Loucy (cell line): ENCODE results near the gene RBFOX2.

Experiments used
- CTCF ChIP-seq: fragments of 200-600 bp; sonication (generic); conservative IDR thresholded peaks from 2 replicates; pipeline ENCODE4 v1.5.1; 2014; ENCODE audit warnings: mild to moderate bottlenecking, antibody characterized with exemption, low read length
- EZH2phosphoT487 ChIP-seq: fragments of 200-600 bp; IDR thresholded peaks from 2 replicates; pipeline ENCODE4 v1.6.1; 2018; ENCODE audit warnings: antibody characterized with exemption, mild to moderate bottlenecking, moderate library complexity, borderline replicate concordance

GRCh38 chr22:36012332-36012731, 16.3 kb downstream of the RBFOX2 start:
- TF ChIP-seq CTCF (no peak), EZH2phosphoT487 (no peak)
